Measurements from ENCODE around the gene PHTF2.

The PHTF2 gene

GRCh38 chr7:77985974-77986339 is 187.4 kb downstream of the PHTF2 start:
- Histone ChIP-seq H4K20me1 (ENCODE audit: control insufficient read depth, insufficient read depth, low read depth, low read length) (no peaks in the 10 kb centered on the region), H3K79me2 (ENCODE audit: control insufficient read depth, low read length) (no peaks in the 10 kb centered on the region), H3K9me3 (ENCODE audit: control insufficient read depth, insufficient read depth, low read length) (no peaks in the 10 kb centered on the region), H3K27me3 (ENCODE audit: control insufficient read depth, low read length) (0 out of 2 replicates have a peak, but pooled peaks cover 2% of the 10 kb centered on the region), H3K4me3 (ENCODE audit: low read length) (no peak overlapping the region), H3K36me3 (ENCODE audit: control insufficient read depth, low read length) (no peaks in the 10 kb centered on the region), H3K9me2 (replicated peaks; ENCODE audit: control insufficient read depth, low read length) (no peaks in the 10 kb centered on the region), H3F3A (ENCODE audit: control insufficient read depth, insufficient read depth) (no peaks in the 10 kb centered on the region), H3K27ac (ENCODE audit: low read depth, low read length) (no peak overlapping the region), H3K4me1 (ENCODE audit: control insufficient read depth, low read length) (no peaks in the 10 kb centered on the region; the same call in 1 of the 2 replicates), H3K4me2 (ENCODE audit: low read length) (no peak overlapping the region)
- TF ChIP-seq CTCF (IDR thresholded peaks at IDR 0.05; ENCODE audit: low read depth, low read length, poor library complexity, severe bottlenecking) (no peak), EZH2phosphoT487 (IDR thresholded peaks at IDR 0.05; ENCODE audit: borderline replicate concordance, low read length) (no peak)

DNA sequence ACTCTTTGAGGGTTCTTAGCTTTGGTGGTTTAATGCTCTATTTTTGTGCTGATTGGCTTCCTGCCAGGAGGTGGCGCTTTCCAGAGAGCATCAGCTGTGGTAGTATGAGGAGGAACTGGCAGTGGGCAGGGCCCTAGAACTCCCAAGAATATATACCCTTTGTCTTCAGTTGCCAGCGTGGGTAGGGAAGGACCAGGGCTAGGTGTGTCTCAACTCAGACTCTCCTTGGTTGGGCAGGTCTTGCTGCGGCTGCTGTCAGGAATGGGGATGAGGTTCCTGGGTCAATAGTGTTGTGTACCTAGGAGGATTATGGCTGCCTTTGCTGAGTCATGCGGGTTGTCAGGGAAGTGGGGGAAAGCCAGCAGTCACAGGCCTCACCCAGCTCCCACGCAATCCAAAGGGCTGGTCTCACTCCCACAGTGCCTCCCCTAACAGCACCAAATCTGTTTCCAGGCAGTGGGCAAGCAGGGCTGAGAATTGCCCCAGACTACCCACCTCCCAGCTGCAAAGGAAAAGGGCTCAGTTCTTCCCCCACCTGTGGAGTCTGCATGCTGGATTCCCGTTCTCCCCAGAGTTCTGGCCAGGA is 191.5 kb downstream of the PHTF2 start:
- no peak overlapping the region for H3K4me3 ChIP-seq (ENCODE audit: low read length)
- H3K79me2 ChIP-seq (ENCODE audit: control insufficient read depth, low read length): no peaks in the 10 kb centered on the region
- no peaks in the 10 kb centered on the region for H3K9me2 ChIP-seq (replicated peaks; ENCODE audit: control insufficient read depth, low read length)
- TF ChIP-seq CTCF (IDR thresholded peaks at IDR 0.05; ENCODE audit: low read depth, low read length, poor library complexity, severe bottlenecking) (peak; percentile 79), EZH2phosphoT487 (IDR thresholded peaks at IDR 0.05; ENCODE audit: borderline replicate concordance, low read length) (no peak)
- H3K36me3 ChIP-seq (ENCODE audit: control insufficient read depth, low read length): no peaks in the 10 kb centered on the region
- H3K27me3 ChIP-seq (ENCODE audit: control insufficient read depth, low read length): peaks cover 6% of the 10 kb centered on the region
- no peak overlapping the region for H3K27ac ChIP-seq (ENCODE audit: low read depth, low read length)
- H3K9me3 ChIP-seq (ENCODE audit: control insufficient read depth, insufficient read depth, low read length): no peaks in the 10 kb centered on the region
- H3K4me2 ChIP-seq (ENCODE audit: low read length): no peak overlapping the region
- no peaks in the 10 kb centered on the region; the same call in 1 of the 2 replicates for H3K4me1 ChIP-seq (ENCODE audit: control insufficient read depth, low read length)
- H4K20me1 ChIP-seq (ENCODE audit: control insufficient read depth, insufficient read depth, low read depth, low read length): no peaks in the 10 kb centered on the region
- H3F3A ChIP-seq (ENCODE audit: control insufficient read depth, insufficient read depth): no peaks in the 10 kb centered on the region

DNA sequence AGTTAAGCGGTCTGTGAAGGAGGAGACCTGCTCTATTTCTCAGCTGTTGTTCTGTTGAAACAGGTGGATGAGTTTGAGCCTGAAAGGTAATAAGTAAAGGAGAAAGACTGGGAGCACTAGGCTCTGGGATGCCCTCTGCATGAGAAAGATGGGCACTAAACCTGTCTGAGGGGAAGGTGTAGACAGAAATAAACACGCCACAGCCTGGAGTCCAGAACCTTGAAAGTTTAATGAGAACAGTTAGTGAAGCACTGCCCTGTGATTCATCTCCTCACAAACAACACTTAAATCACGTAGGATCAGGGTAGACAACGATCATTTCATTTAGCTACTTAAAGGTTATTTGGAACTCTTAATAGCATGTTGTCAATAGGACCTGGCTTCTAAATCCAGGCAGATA is 193.1 kb downstream of the PHTF2 start:
- Histone ChIP-seq H3K4me3 (ENCODE audit: low read length) (no peak overlapping the region), H3K36me3 (ENCODE audit: control insufficient read depth, low read length) (no peaks in the 10 kb centered on the region), H3K9me3 (ENCODE audit: control insufficient read depth, insufficient read depth, low read length) (no peaks in the 10 kb centered on the region), H3K9me2 (replicated peaks; ENCODE audit: control insufficient read depth, low read length) (no peaks in the 10 kb centered on the region), H3K79me2 (ENCODE audit: control insufficient read depth, low read length) (no peaks in the 10 kb centered on the region), H3K27me3 (ENCODE audit: control insufficient read depth, low read length) (peaks cover 6% of the 10 kb centered on the region), H4K20me1 (ENCODE audit: control insufficient read depth, insufficient read depth, low read depth, low read length) (no peaks in the 10 kb centered on the region), H3F3A (ENCODE audit: control insufficient read depth, insufficient read depth) (no peaks in the 10 kb centered on the region), H3K4me2 (ENCODE audit: low read length) (no peak overlapping the region), H3K4me1 (ENCODE audit: control insufficient read depth, low read length) (no peaks in the 10 kb centered on the region; the same call in 1 of the 2 replicates), H3K27ac (ENCODE audit: low read depth, low read length) (no peak overlapping the region)
- TF ChIP-seq CTCF (IDR thresholded peaks at IDR 0.05; ENCODE audit: low read depth, low read length, poor library complexity, severe bottlenecking) (no peak), EZH2phosphoT487 (IDR thresholded peaks at IDR 0.05; ENCODE audit: borderline replicate concordance, low read length) (no peak)
